Esophagus muscularis mucosa (tissue), 4 donors: ENCODE measurements around the gene ACTL7A. TPM values are rescaled to one million over a fixed set of nuclear protein-coding genes. Genes with fewer than 3 reads are reported as not detected.
A peak's percentile ranks its signal among the peaks of the same experiment; 100 is the strongest.
"Not testable (repeated sequence)": the region's sequence is repeated elsewhere in the genome, so short reads cannot be mapped to it uniquely, and the experiment has no call there.

ENCODE experiments used
- DNase-seq: peaks from one replicate; pipeline ENCODE4 v3.0.0-alpha.2; 2017; ENCODE audit errors: extremely low spot score
- H3K27ac ChIP-seq, 4 donors: fragments of 200-600 bp; sonication (generic); replicated peaks in 1 of 4; 1 replicate in 3 of 4; 2 replicates in 1 of 4; pipeline ENCODE4 v1.5.1; 2016 to 2019; ENCODE audit warnings: mild to moderate bottlenecking in 1 of 4
- H3K27me3 ChIP-seq, 4 donors: fragments of 200-600 bp; sonication (generic); one replicate each; pipeline versions ENCODE4 v1.5.1 to v1.6.0; 2016 to 2019
- H3K36me3 ChIP-seq, 4 donors: fragments of 200-600 bp; sonication (generic); one replicate each; pipeline ENCODE4 v1.5.1; 2016 to 2019
- H3K4me1 ChIP-seq, 4 donors: fragments of 200-600 bp; sonication (generic); one replicate each; pipeline ENCODE4 v1.5.1; 2016 to 2019
- H3K4me3 ChIP-seq, 4 donors: fragments of 200-600 bp; sonication (generic); 1 replicate in 2 of 4; 2 replicates in 2 of 4; pipeline ENCODE4 v1.5.1; 2016 to 2019; ENCODE audit warnings: mild to moderate bottlenecking in 4 of 4, moderate library complexity in 1 of 4
- H3K9me3 ChIP-seq, 4 donors: fragments of 200-600 bp; sonication (generic); 1 replicate in 3 of 4; 2 replicates in 1 of 4; pipeline ENCODE4 v1.5.1; 2016 to 2019
- EP300 ChIP-seq: sonication (generic); formaldehyde crosslinking; IDR thresholded peaks from one replicate; pipeline ENCODE4 v1.6.1; 2017; ENCODE audit warnings: antibody characterized with exemption
- POLR2A ChIP-seq: fragments of 450-650 bp; IDR thresholded peaks from one replicate; pipeline ENCODE4 v1.6.1; 2017; ENCODE audit warnings: antibody characterized with exemption, moderate library complexity, mild to moderate bottlenecking, low read depth
- POLR2AphosphoS5 ChIP-seq, 2 donors: sonication (generic); formaldehyde crosslinking; IDR thresholded peaks; one replicate each; pipeline ENCODE4 v1.6.1; 2017; ENCODE audit warnings: antibody characterized with exemption in 2 of 2
- WGBS: methylation state at CpG from one replicate; pipeline ENCODE4 v1.1.5; 2018; 5-methylcytosine and 5-hydroxymethylcytosine counted together
- intact Hi-C: fragments of 100-400 bp; cut with DNase I; formaldehyde crosslinking; loops from one replicate; pipeline ENCODE4 v1.15.1; 2023
- total RNA-seq, 4 donors: library from RNA; depleted of rRNA; stranded (reverse); fragments of >200 nt; gene quantifications; one replicate each; pipeline versions ENCODE4 v1.1.0 to v1.2.1, GENCODE V29; 2016
- TF ChIP-seq, protein P1 (sequence below), 3 experiments: fragments of 200-600 bp in 2 of 3; fragments of 450-650 bp in 1 of 3; sonication (generic) in 2 of 3; IDR thresholded peaks; one replicate each; pipeline ENCODE4 v1.5.1; 2017 to 2019; ENCODE audit warnings: antibody characterized with exemption in 3 of 3, mild to moderate bottlenecking in 2 of 3, moderate library complexity in 1 of 3

ACTL7A gene
- total RNA-seq, 4 donors from 2014 or later: not detected

DNA sequence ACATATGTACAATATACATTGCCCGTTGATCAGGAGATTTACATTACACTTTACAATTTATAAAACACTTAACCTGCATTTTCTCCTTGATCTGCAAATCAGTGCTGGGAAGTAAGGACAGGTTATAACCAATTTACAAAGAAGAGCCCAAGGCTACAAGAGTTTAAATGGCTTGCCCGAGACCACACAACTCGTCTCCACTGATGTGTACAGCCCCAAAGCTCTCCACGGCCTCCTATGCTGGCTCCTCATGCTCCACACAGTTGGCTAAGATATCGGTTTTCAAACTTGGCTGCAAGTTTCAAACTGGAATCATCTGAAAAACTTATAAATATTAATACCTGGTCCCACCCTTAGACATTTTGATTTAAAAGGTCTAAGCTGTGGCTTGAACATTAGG is 16.6 kb upstream of the ACTL7A start:
- no peak for DNase-seq
- no peaks in the 10 kb centered on the region for H3K9me3 ChIP-seq
- H3K4me3 ChIP-seq: no peak overlapping the region
- intact Hi-C loops: no loop called here
- H3K4me1 ChIP-seq: peaks cover 0 to 13% (median 5%) of the 10 kb centered on the region in 4 donors
- no peaks in the 10 kb centered on the region for H3K36me3 ChIP-seq
- H3K27me3 ChIP-seq: no peaks in the 10 kb centered on the region
- no peak overlapping the region for H3K27ac ChIP-seq
- 81% methylated on average over 5 of the region's 5 CpGs for WGBS
- TF ChIP-seq, protein P1, sequence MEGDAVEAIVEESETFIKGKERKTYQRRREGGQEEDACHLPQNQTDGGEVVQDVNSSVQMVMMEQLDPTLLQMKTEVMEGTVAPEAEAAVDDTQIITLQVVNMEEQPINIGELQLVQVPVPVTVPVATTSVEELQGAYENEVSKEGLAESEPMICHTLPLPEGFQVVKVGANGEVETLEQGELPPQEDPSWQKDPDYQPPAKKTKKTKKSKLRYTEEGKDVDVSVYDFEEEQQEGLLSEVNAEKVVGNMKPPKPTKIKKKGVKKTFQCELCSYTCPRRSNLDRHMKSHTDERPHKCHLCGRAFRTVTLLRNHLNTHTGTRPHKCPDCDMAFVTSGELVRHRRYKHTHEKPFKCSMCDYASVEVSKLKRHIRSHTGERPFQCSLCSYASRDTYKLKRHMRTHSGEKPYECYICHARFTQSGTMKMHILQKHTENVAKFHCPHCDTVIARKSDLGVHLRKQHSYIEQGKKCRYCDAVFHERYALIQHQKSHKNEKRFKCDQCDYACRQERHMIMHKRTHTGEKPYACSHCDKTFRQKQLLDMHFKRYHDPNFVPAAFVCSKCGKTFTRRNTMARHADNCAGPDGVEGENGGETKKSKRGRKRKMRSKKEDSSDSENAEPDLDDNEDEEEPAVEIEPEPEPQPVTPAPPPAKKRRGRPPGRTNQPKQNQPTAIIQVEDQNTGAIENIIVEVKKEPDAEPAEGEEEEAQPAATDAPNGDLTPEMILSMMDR (IDR thresholded peaks at IDR 0.05): no peak
- TF ChIP-seq POLR2AphosphoS5 (IDR thresholded peaks at IDR 0.05) (no peak), POLR2A (no peak), EP300 (no peak)

DNA sequence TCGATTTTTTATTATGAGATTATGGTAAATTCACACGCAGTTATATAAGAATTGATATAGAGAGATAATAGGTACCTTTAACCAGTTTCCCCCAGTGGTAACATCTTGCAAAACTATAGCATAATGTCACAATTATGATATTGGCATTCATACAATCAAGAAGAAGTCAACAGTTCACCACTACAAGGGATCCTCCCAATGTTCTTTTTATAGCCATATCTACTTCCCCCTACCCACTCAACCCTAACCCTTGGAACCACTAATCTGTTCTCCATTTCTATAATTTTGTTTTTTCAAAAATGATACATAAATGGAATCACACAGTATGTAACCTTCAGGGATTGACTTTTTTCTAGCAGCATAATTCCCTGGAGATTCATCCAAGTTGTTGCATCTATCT is 16.1 kb upstream of the ACTL7A start:
- intact Hi-C loops: no loop called here
- Histone ChIP-seq H3K27me3 (no peaks in the 10 kb centered on the region), H3K4me3 (no peak overlapping the region), H3K27ac (no peak overlapping the region), H3K36me3 (no peaks in the 10 kb centered on the region), H3K4me1 (peaks cover 0 to 13% (median 5%) of the 10 kb centered on the region in 4 donors), H3K9me3 (no peaks in the 10 kb centered on the region)
- no peak for DNase-seq
- TF ChIP-seq POLR2AphosphoS5 (IDR thresholded peaks at IDR 0.05): no peak
- WGBS: 83% methylated on average over 2 of the region's 2 CpGs

DNA sequence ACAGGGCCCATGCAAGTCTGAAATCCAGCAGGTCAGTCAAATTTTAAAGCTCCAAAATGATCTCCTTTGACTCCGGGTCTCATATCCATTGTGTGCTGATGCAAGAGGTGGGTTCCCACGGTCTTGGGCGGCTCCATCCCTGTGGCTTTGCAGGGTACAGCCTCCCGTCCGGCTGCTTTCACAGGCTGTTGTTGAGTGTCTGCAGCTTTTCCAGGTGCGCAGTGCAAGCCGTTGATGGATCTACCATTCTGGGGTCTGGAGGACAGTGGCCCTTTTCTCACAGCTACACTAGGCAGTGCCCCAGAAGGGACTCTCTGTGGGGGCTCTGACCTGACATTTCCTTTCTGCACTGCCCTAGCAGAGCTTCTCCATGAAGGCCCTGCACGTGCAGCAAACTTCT is 13.8 kb upstream of the ACTL7A start:
- peaks cover 0 to 13% (median 5%) of the 10 kb centered on the region in 4 donors for H3K4me1 ChIP-seq
- H3K9me3 ChIP-seq, H3K27me3 ChIP-seq, H3K4me3 ChIP-seq, H3K27ac ChIP-seq, DNase-seq, H3K36me3 ChIP-seq, intact Hi-C loops: not testable (repeated sequence)
- 94% methylated on average over 6 of the region's 8 CpGs for WGBS

DNA sequence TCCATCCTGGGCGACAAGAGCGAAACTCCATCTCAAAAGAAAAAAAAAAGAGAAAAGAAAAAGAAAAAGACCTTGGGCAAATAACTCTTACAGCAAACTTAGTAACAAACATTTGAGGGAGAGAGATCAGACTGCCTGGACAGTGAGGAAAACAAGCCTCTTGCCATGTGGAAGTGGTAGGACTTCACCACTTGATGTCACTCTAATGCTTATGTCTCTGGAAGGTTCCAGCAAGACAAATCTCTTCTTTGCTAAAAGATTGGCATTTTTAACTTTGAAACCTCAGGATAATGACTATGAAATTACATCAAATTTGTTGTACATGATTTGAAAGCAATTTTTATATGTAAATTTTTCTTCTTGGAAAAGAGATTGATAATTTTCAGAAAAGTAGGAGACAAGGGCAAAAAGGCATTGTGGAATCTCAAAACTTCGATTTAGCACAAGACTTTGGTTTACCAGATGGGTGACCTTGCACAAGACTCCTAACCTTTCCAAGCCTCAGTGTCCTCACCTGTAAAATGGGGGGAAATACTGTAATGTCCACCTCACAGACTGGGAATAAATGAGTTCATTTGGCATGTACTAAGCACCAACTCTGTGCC is 11.7 kb upstream of the ACTL7A start:
- Histone ChIP-seq H3K9me3 (no peaks in the 10 kb centered on the region), H3K4me3 (no peak overlapping the region), H3K27me3 (peaks cover 0 to 4% (median 0%) of the 10 kb centered on the region in 4 donors), H3K4me1 (peaks cover 0 to 2% (median 0%) of the 10 kb centered on the region in 4 donors), H3K36me3 (no peaks in the 10 kb centered on the region), H3K27ac (no peak overlapping the region)
- WGBS: 89% methylated on average over 3 of the region's 3 CpGs
- intact Hi-C loops: no loop called here
- TF ChIP-seq EP300: no peak
- TF ChIP-seq POLR2A: no peak
- TF ChIP-seq, protein P1 (IDR thresholded peaks at IDR 0.05): no peak
- TF ChIP-seq POLR2AphosphoS5 (IDR thresholded peaks at IDR 0.05): no peak
- no peak for DNase-seq

DNA sequence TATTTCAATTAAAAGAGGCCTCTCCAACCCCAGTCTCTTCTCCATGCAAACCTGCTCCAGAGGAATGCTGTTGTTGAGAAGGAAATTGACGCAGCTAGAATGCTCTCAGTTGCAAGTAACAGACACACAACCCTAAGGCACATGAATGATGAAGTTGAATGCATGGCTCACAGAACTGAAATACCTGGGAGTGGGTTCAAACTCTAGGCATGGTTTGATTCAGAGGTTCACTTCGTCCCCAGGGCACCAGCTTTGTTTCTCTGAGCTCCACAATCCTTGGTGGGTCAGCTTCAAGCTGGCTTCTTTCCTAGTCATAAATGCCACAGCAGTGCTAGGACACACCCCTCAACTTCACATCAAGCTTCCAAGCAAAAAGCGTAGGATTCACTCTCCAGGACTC is 10.9 kb upstream of the ACTL7A start:
- peaks cover 0 to 4% (median 0%) of the 10 kb centered on the region in 4 donors for H3K27me3 ChIP-seq
- H3K36me3 ChIP-seq: no peaks in the 10 kb centered on the region
- H3K4me1 ChIP-seq: no peaks in the 10 kb centered on the region
- 85% methylated on average over 3 of the region's 3 CpGs for WGBS
- intact Hi-C loops: no loop called here
- DNase-seq: peak; percentile 80
- H3K4me3 ChIP-seq: no peak overlapping the region
- no peaks in the 10 kb centered on the region for H3K9me3 ChIP-seq
- H3K27ac ChIP-seq: no peak overlapping the region
- TF ChIP-seq POLR2AphosphoS5 (IDR thresholded peaks at IDR 0.05): no peak
- TF ChIP-seq POLR2A: no peak
- TF ChIP-seq, protein P1 (IDR thresholded peaks at IDR 0.05): no peak
- TF ChIP-seq EP300: no peak

DNA sequence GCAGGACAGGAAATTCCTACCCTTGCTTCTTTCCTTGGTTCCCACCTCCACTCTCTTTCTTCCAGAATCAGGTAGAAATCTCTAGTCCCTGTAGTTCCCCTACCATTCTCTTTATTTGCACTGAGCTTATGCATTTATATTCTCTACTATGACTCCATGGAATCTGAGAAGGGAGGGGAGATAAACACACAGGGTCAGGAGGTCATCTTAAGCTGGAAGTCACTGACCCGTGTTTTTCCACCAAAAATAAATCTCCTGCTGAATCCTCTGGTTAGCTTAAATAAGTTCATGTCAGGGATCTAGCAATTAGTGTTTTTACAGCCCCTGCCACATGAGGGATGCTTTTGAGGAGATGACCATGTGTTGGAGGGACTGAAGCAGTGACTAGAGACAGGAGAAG is 10.0 kb upstream of the ACTL7A start:
- H3K27ac ChIP-seq: no peak overlapping the region
- no peak for DNase-seq
- H3K4me3 ChIP-seq: no peak overlapping the region
- 13% methylated on average over 1 of the region's 1 CpG for WGBS
- TF ChIP-seq, protein P1 (IDR thresholded peaks at IDR 0.05): no peak
- TF ChIP-seq POLR2AphosphoS5 (IDR thresholded peaks at IDR 0.05) (no peak), EP300 (no peak), POLR2A (no peak)
- intact Hi-C loops: no loop called here
- no peaks in the 10 kb centered on the region for H3K36me3 ChIP-seq
- H3K27me3 ChIP-seq: peaks cover 0 to 4% (median 0%) of the 10 kb centered on the region in 4 donors
- no peaks in the 10 kb centered on the region for H3K9me3 ChIP-seq
- no peaks in the 10 kb centered on the region for H3K4me1 ChIP-seq
